ENCODE data around the gene ASTN2. TPM values are rescaled to one million over a fixed set of nuclear protein-coding genes. Genes with fewer than 3 reads are reported as not detected.

The ASTN2 gene
- total and polyA plus RNA-seq, 2 experiments from 2014 or later = 7.0 to 24.6 TPM

DNA sequence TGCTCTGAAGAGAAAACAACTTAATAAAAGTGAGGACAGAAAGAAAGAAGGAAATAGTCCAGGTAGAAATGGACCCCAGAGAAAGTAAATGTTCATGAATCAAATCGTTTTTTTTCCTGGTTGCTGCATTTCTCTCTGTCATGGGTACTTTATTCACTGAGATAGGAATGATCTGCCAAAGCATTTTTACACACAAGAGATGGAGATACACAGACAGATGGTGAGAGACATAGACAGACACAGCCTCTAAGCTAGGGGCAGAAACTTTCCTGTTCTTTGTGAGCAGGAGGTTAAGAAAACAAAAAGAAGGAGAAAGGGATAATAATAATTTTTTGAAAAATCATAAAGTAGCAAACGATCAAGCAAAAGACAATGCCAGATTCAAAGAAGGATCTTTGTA lies 73.7 kb downstream of the ASTN2 start:
- Histone ChIP-seq H3K27ac (ENCODE audit: low read depth) (no peak overlapping the region), H3K79me2 (replicated peaks; ENCODE audit: insufficient read depth) (no peaks in the 10 kb centered on the region), H2AFZ (no peak overlapping the region), H3F3A (replicated peaks; ENCODE audit: low read depth) (no peaks in the 10 kb centered on the region), H3K4me2 (no peak overlapping the region), H3K36me3 (ENCODE audit: insufficient read depth) (no peaks in the 10 kb centered on the region), H3K9me2 (ENCODE audit: insufficient read depth) (no peaks in the 10 kb centered on the region), H4K20me1 (replicated peaks; ENCODE audit: insufficient read depth) (peaks cover 3% of the 10 kb centered on the region; the same call in 1 of the 2 replicates), H3K4me3 (no peak overlapping the region), H3K27me3 (ENCODE audit: insufficient read depth) (no peaks in the 10 kb centered on the region), H3K4me1 (ENCODE audit: insufficient read depth) (peaks cover 9% of the 10 kb centered on the region)
- TF ChIP-seq ZNF331 (CRISPR knock-in tag; IDR thresholded peaks at IDR 0.05; ENCODE audit: low read depth) (no peak), CREB1 (CRISPR knock-in tag; IDR thresholded peaks at IDR 0.05; ENCODE audit: low read depth) (no peak), EZH2phosphoT487 (IDR thresholded peaks at IDR 0.05; ENCODE audit: unreplicated experiment) (no peak), NANOG (IDR thresholded peaks at IDR 0.05; ENCODE audit: borderline replicate concordance) (no peak), EZH2 (IDR thresholded peaks at IDR 0.05; ENCODE audit: low read depth, unreplicated experiment) (no peak), STAT1 (IDR thresholded peaks at IDR 0.05; ENCODE audit: unreplicated experiment) (no peak), JUNB (IDR thresholded peaks at IDR 0.05; ENCODE audit: unreplicated experiment) (no peak)
- TF ChIP-seq, protein P1, sequence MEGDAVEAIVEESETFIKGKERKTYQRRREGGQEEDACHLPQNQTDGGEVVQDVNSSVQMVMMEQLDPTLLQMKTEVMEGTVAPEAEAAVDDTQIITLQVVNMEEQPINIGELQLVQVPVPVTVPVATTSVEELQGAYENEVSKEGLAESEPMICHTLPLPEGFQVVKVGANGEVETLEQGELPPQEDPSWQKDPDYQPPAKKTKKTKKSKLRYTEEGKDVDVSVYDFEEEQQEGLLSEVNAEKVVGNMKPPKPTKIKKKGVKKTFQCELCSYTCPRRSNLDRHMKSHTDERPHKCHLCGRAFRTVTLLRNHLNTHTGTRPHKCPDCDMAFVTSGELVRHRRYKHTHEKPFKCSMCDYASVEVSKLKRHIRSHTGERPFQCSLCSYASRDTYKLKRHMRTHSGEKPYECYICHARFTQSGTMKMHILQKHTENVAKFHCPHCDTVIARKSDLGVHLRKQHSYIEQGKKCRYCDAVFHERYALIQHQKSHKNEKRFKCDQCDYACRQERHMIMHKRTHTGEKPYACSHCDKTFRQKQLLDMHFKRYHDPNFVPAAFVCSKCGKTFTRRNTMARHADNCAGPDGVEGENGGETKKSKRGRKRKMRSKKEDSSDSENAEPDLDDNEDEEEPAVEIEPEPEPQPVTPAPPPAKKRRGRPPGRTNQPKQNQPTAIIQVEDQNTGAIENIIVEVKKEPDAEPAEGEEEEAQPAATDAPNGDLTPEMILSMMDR (conservative IDR thresholded peaks at IDR 0.05; ENCODE audit: low read depth in 2 of 2) = no peak
- TF ChIP-seq, protein P2, sequence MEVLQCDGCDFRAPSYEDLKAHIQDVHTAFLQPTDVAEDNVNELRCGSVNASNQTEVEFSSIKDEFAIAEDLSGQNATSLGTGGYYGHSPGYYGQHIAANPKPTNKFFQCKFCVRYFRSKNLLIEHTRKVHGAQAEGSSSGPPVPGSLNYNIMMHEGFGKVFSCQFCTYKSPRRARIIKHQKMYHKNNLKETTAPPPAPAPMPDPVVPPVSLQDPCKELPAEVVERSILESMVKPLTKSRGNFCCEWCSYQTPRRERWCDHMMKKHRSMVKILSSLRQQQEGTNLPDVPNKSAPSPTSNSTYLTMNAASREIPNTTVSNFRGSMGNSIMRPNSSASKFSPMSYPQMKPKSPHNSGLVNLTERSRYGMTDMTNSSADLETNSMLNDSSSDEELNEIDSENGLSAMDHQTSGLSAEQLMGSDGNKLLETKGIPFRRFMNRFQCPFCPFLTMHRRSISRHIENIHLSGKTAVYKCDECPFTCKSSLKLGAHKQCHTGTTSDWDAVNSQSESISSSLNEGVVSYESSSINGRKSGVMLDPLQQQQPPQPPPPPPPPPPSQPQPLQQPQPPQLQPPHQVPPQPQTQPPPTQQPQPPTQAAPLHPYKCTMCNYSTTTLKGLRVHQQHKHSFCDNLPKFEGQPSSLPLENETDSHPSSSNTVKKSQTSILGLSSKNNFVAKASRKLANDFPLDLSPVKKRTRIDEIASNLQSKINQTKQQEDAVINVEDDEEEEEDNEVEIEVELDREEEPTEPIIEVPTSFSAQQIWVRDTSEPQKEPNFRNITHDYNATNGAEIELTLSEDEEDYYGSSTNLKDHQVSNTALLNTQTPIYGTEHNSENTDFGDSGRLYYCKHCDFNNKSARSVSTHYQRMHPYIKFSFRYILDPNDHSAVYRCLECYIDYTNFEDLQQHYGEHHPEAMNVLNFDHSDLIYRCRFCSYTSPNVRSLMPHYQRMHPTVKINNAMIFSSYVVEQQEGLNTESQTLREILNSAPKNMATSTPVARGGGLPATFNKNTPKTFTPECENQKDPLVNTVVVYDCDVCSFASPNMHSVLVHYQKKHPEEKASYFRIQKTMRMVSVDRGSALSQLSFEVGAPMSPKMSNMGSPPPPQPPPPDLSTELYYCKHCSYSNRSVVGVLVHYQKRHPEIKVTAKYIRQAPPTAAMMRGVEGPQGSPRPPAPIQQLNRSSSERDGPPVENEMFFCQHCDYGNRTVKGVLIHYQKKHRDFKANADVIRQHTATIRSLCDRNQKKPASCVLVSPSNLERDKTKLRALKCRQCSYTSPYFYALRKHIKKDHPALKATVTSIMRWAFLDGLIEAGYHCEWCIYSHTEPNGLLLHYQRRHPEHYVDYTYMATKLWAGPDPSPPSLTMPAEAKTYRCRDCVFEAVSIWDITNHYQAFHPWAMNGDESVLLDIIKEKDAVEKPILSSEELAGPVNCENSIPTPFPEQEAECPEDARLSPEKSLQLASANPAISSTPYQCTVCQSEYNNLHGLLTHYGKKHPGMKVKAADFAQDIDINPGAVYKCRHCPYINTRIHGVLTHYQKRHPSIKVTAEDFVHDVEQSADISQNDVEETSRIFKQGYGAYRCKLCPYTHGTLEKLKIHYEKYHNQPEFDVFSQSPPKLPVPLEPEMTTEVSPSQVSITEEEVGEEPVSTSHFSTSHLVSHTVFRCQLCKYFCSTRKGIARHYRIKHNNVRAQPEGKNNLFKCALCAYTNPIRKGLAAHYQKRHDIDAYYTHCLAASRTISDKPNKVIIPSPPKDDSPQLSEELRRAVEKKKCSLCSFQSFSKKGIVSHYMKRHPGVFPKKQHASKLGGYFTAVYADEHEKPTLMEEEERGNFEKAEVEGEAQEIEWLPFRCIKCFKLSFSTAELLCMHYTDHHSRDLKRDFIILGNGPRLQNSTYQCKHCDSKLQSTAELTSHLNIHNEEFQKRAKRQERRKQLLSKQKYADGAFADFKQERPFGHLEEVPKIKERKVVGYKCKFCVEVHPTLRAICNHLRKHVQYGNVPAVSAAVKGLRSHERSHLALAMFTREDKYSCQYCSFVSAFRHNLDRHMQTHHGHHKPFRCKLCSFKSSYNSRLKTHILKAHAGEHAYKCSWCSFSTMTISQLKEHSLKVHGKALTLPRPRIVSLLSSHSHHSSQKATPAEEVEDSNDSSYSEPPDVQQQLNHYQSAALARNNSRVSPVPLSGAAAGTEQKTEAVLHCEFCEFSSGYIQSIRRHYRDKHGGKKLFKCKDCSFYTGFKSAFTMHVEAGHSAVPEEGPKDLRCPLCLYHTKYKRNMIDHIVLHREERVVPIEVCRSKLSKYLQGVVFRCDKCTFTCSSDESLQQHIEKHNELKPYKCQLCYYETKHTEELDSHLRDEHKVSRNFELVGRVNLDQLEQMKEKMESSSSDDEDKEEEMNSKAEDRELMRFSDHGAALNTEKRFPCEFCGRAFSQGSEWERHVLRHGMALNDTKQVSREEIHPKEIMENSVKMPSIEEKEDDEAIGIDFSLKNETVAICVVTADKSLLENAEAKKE (CRISPR knock-in tag; IDR thresholded peaks at IDR 0.05) = no peak
- TF ChIP-seq, protein P3, sequence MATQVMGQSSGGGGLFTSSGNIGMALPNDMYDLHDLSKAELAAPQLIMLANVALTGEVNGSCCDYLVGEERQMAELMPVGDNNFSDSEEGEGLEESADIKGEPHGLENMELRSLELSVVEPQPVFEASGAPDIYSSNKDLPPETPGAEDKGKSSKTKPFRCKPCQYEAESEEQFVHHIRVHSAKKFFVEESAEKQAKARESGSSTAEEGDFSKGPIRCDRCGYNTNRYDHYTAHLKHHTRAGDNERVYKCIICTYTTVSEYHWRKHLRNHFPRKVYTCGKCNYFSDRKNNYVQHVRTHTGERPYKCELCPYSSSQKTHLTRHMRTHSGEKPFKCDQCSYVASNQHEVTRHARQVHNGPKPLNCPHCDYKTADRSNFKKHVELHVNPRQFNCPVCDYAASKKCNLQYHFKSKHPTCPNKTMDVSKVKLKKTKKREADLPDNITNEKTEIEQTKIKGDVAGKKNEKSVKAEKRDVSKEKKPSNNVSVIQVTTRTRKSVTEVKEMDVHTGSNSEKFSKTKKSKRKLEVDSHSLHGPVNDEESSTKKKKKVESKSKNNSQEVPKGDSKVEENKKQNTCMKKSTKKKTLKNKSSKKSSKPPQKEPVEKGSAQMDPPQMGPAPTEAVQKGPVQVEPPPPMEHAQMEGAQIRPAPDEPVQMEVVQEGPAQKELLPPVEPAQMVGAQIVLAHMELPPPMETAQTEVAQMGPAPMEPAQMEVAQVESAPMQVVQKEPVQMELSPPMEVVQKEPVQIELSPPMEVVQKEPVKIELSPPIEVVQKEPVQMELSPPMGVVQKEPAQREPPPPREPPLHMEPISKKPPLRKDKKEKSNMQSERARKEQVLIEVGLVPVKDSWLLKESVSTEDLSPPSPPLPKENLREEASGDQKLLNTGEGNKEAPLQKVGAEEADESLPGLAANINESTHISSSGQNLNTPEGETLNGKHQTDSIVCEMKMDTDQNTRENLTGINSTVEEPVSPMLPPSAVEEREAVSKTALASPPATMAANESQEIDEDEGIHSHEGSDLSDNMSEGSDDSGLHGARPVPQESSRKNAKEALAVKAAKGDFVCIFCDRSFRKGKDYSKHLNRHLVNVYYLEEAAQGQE (IDR thresholded peaks at IDR 0.05; ENCODE audit: unreplicated experiment) = no peak
- TF ChIP-seq, protein P4, sequence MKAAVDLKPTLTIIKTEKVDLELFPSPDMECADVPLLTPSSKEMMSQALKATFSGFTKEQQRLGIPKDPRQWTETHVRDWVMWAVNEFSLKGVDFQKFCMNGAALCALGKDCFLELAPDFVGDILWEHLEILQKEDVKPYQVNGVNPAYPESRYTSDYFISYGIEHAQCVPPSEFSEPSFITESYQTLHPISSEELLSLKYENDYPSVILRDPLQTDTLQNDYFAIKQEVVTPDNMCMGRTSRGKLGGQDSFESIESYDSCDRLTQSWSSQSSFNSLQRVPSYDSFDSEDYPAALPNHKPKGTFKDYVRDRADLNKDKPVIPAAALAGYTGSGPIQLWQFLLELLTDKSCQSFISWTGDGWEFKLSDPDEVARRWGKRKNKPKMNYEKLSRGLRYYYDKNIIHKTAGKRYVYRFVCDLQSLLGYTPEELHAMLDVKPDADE (IDR thresholded peaks at IDR 0.05) = no peak
- DNase-seq (ENCODE audit: low spot score) (no peak), ATAC-seq (no peak)
- Mint-ChIP-seq H3K27me3 (ENCODE audit: insufficient read depth, low read depth, poor library complexity) (peaks cover 2% of the 10 kb centered on the region), H3K4me1 (peaks cover 21% of the 10 kb centered on the region; the same call in 2 of the 3 replicates), H3K9me3 (no peaks in the 10 kb centered on the region), H3K27ac (no peak overlapping the region), H3K36me3 (ENCODE audit: low read depth) (no peaks in the 10 kb centered on the region), H3K4me3 (no peak overlapping the region)

Data from GM23338 (cell line).